Activated gamma-delta T cell treated with Interleukin-2 at 50 U/mL for 16 hours (primary cell): ENCODE results near the gene ANKMY1.

Experiments used
- DNase-seq: peaks from one replicate; pipeline ENCODE4 v3.0.0-alpha.2; 2020

ANKMY1 gene

GRCh38 chr2:240593703-240594451 lies 36.1 kb upstream of the ANKMY1 start:
- no peak for DNase-seq

- no peak for DNase-seq
These were observed 35.4 kb upstream of the ANKMY1 start for GRCh38 chr2:240593026-240593702.

- DNase-seq, result no peak
These were observed 34.0 kb upstream of the ANKMY1 start for GRCh38 chr2:240591784-240592183.

GRCh38 chr2:240591226-240591625 lies 33.4 kb upstream of the ANKMY1 start:
- no peak for DNase-seq

GRCh38 chr2:240590681-240591111 lies 32.9 kb upstream of the ANKMY1 start:
- DNase-seq, result no peak

GRCh38 chr2:240589850-240590525 lies 32.2 kb upstream of the ANKMY1 start:
- DNase-seq, result no peak

GRCh38 chr2:240589375-240589774 lies 31.6 kb upstream of the ANKMY1 start:
- DNase-seq, result no peak

GRCh38 chr2:240588669-240589068 lies 30.9 kb upstream of the ANKMY1 start:
- DNase-seq, result no peak

GRCh38 chr2:240588006-240588655 lies 30.3 kb upstream of the ANKMY1 start:
- no peak for DNase-seq

- peak; percentile 61 for DNase-seq
These were observed 29.4 kb upstream of the ANKMY1 start for GRCh38 chr2:240586919-240587800.

- DNase-seq, result peak; percentile 97
These were observed 28.6 kb upstream of the ANKMY1 start, which contains the start of gene CAPN10 for GRCh38 chr2:240586198-240586918. Gene CAPN10, plus strand, starts transcription at chr2:240586734. Its CDS starts 178 bp downstream, at chr2:240586912.

GRCh38 chr2:240585681-240586197 lies 28.0 kb upstream of the ANKMY1 start:
- DNase-seq, result no peak

GRCh38 chr2:240585101-240585500 lies 27.3 kb upstream of the ANKMY1 start:
- DNase-seq, result no peak

GRCh38 chr2:240584486-240585031 lies 26.8 kb upstream of the ANKMY1 start:
- DNase-seq, result no peak

GRCh38 chr2:240583774-240584173 lies 26.0 kb upstream of the ANKMY1 start:
- no peak for DNase-seq

- no peak for DNase-seq
These were observed 25.0 kb upstream of the ANKMY1 start for GRCh38 chr2:240582781-240583180.

GRCh38 chr2:240581811-240582210 lies 24.0 kb upstream of the ANKMY1 start:
- no peak for DNase-seq

- DNase-seq, result peak; percentile 65
These were observed 22.2 kb upstream of the ANKMY1 start for GRCh38 chr2:240579771-240580614.

- DNase-seq, result no peak
These were observed 21.4 kb upstream of the ANKMY1 start for GRCh38 chr2:240579071-240579762.
